ENCODE measurements around the gene ATF7.

DNA sequence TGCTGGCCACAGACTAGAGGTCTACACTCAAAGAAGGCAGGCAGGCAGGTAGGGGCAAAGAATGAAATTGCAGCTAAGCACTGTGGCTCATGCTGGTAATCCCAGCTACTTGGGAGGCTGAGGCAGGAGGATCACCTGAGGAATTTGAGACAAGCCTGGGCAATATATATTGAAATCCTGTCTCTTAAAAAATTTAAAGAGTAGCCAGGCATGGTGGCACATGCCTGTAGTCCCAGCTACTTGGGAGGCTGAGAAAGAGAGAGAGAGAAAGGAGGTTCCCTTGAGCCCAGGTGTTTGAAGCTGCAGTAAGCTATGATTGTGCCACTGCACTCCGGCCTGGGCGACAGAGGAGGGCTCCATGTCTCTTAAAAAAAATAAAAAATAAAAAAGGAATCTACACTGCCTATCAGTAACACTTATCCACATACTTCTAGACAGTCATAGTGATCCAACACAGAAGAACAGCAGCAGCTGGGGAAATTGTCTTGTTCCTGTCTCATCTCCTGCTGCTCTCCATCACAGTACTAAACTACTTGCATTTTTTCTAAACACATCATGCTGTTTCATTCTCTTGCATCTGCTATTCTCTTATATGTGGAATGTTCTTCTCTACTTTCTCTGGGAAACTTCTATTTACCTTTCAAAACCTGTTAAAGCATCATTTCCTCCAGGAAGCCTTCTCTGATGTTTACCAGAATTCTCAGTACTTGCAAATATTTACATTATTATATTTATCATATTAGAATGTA is 57.2 kb downstream of the ATF7 start:
- TF ChIP-seq CTCF (conservative IDR thresholded peaks at IDR 0.05 in 1 of 2, IDR thresholded peaks at IDR 0.05 in 1 of 2; ENCODE audit: low read depth in 1 of 2, low read length in 2 of 2) (no peak), EZH2 (IDR thresholded peaks at IDR 0.05; ENCODE audit: low read length, missing control alignments) (no peak)
